Myocyte (in vitro differentiated cells): ENCODE data around the gene RPL27. TPM values are rescaled to one million over a fixed set of nuclear protein-coding genes. Genes with fewer than 3 reads are reported as not detected.

Experiments
- DNase-seq: peaks from one replicate; pipeline ENCODE4 v3.0.0-alpha.2; 2012; ENCODE audit warnings: low read depth
- total RNA-seq: library from RNA; depleted of rRNA; stranded (reverse); fragments of >200 nt; gene quantifications from 2 replicates; pipeline ENCODE4 v1.2.3, GENCODE V29; 2014

Gene RPL27
- total RNA-seq, 1 donor from 2014 or later: 1,025 TPM

- peak; percentile 95 for DNase-seq
Measured at GRCh38 chr17:43020789-43021740, 22.8 kb downstream of the RPL27 start.

DNA sequence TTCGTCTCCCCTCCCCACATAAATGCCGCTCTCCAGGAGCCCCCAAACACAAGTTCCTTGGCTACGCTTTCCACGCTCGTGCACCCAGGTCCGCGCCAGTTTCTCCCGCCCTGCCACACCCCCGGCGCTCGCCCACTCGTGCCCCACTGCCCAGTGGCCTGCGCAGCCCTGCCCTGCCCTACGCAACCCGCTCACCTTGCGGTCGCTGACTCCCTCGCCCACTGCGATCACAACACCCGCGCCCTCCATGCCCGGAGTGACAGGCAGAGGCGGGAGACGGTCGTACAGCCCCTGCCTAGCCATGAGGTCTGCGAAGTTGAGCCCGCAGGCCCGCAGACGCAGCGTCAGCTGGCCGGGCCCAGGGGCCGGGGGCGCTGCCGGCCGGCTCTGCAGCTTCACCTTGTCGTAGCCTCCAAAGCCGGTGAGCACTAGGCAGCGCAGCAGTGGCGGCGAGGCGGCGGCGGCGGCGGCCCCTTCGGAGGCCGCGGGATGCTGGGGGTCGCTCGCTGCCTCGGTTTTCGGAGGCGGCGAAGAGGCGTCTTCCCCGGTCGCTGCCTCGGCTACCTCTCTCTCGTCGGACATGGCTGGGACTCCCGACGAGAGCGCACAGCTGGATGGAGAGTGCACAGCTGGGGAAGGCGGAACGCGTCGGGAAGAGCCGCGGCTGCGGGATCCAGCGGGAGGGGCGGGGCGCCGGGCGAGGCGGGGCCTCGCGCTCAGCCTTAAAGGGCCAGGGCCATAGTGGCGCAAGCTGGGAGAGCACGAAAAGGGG lies 23.7 kb downstream of the RPL27 start, which contains the start of gene VAT1:
Gene VAT1, minus strand, starts transcription at position 645 of the 772 bp plus-strand sequence. Its CDS starts 63 bp downstream, at position 582.
- peak; percentile 88 for DNase-seq

DNA sequence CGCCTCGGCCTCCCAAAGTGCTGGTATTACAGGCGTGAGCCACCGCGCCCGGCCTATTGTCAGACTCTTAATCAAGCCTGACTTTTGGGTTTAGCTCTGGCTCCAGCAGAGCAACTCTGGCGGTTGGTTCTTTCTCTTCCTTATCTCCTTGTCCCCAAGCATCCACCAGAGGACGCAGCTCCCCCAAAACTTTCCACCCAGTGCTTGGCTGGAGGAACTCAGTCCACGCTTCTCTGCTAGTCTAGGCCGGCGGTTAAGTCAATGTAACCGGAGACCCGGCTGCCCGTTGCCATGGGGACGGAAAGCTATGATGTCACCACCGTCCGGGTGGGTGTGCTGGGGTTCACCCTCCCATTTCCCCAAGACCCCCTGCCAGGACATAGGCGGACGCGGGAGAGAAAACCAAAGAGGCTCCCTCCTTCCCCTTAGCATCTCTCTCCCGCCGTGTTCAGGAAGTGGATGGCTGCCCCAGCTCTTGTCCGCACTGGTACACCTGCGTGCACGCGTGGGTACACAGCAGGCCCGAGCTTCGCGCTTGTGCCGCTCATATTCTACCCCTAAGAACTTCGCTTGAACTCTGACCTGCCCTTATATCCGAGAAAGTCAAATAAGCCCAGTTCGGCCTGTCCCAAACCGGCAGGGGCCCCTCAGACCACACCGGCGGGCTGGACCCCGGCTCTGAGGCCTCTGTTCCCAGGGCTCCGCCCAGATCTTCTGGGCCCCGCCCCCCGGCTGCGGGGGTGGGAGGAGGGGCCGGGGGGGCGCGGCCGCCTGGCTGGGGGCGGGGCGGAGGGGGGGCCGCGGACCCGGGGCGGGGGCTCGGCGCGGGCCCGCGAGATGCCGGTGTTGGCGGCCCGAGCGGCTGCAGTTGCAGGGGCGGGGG lies 26.4 kb downstream of the RPL27 start, which contains the start of gene RND2:
Gene RND2, plus strand, starts transcription at position 825 of the 883 bp plus-strand sequence. CDS start 117 bp downstream, outside the sequence.
- DNase-seq: peak; percentile 97

GRCh38 chr17:43025290-43025657 lies 27.1 kb downstream of the RPL27 start:
- no peak for DNase-seq

GRCh38 chr17:43025766-43026537 lies 27.7 kb downstream of the RPL27 start:
- DNase-seq: no peak

GRCh38 chr17:43026595-43026994 lies 28.4 kb downstream of the RPL27 start:
- DNase-seq: no peak

DNA sequence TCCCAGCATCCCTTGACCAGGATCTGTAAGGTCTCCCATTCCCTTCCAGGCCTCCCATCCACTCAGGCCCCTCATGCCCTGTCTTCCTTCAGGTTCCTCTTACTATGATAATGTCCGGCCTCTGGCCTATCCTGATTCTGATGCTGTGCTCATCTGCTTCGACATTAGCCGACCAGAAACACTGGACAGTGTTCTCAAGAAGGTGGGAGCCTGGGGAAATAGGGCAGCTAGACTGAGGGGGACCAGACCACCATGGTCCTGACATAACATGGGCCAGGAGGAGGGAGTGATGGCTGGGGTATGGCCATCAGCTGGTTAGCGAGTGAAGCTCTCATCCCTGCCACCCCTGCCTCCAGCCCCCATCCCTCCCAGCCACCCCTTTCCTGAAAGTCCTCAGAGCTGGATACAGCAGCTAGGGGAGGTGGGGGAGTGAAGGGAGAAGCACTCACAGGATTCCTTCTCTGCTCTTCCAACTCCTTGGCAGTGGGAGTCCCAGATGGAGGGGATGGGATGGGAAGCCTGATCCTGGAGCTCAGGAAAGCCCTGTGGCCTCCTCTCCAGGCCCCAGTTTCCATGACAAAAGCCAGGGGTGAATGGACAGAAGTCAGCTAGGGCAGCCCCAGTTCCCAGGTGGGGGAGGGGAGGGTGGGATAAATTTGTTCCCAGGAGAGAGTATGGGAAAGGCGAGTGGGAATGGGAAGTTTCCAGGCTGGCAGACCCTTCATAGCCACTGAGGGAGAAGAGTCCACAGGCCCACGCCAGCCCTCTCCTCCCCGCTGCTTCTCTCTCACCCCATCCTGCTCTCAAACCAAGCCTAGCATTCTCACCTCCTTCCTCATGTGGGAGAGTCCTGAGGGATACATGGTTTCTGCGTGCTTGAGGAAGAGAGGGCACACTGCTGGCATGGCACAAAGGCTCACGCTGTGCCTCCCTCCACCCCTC lies 29.1 kb downstream of the RPL27 start:
- DNase-seq: no peak

- DNase-seq: peak; percentile 96
Measured at GRCh38 chr17:43028221-43028861, 30.1 kb downstream of the RPL27 start.

- no peak for DNase-seq
Measured at GRCh38 chr17:43030137-43030767, 32.0 kb downstream of the RPL27 start.

GRCh38 chr17:43031666-43032065 lies 33.4 kb downstream of the RPL27 start:
- no peak for DNase-seq

DNA sequence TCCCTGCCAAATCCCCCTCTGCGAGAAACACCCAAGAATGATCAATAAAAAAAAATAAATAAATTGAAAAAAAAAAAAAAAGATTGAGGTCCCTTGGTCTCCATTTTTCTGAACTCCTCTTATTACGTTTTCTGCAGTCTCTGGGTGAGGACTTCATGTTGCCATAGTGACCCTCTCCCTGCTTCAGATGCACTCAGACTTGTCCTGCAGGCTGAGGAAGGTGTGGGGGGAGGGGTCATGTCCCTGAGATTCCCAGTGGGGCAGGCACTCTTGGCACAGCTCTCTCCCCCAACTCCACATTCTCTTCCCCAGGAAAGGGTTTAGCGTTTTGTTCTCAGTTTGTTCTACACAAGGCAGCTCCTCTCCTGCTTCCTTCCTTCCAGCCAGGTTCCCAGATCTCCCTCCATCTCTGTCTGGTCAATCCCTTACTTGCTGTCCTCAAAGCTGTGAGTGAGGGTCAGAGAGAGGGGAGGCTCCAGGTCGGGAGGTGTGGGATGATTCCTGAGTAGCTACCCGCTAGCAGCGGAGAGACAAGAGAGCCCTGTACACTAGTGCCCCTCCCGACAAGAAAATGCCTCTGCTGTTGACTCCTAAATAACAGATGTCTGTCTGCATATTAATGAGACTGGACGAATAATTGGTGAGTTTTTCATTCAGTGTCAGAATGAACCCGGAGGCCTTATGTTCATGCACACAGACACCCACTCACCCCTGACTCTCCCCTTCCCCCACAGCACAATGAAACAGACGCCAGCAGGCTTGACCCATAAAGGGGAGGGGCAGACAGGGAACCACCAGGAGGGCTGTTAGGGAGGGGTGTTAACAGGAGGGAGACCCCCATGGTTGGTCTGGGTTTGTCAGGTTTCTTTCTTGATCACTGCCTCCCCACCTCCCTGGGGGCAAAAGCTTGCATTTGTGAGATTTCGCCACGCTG lies 36.0 kb downstream of the RPL27 start:
- no peak for DNase-seq

DNA sequence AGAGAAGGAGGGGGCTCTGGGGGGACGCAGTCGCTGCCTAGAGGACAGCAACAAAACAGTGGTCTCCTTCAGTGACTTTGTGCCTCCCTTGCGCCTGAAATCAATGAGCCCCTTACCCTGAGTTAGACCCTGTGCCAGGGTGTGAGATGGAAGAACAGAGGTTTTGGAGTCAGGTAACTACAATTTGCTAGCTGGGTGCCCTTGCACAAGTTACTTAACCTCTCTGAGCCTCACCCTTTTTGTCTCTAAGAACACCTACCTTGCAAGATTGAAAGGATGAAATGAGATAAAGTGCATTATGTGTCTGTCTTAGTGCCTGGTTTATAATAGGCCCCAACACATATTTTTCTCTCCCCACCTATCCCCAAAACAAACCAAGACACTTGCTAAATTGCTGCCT lies 36.7 kb downstream of the RPL27 start:
- no peak for DNase-seq

DNA sequence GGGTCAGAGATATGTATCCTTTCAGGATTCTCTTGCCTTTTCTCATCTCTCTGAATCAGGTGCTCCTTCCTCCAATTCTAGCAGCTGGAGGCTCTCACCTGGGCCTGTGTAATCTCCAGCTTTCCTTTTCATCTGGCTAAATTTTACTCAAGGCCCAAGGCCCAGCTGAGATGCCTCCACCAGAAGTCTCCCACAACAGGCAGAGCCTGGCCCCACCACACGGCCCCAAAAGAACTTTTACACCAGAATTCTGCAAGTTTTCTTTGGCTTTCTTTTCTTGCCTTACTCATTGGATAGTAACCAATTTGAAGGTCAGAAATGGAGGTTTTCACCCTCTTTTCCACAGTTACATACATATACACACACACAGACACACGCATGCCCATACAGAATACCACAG lies 41.4 kb downstream of the RPL27 start:
- no peak for DNase-seq

- DNase-seq: no peak
Measured at GRCh38 chr17:43040655-43041054, 42.4 kb downstream of the RPL27 start.

GRCh38 chr17:43042025-43042628 lies 43.9 kb downstream of the RPL27 start:
- DNase-seq: no peak

DNA sequence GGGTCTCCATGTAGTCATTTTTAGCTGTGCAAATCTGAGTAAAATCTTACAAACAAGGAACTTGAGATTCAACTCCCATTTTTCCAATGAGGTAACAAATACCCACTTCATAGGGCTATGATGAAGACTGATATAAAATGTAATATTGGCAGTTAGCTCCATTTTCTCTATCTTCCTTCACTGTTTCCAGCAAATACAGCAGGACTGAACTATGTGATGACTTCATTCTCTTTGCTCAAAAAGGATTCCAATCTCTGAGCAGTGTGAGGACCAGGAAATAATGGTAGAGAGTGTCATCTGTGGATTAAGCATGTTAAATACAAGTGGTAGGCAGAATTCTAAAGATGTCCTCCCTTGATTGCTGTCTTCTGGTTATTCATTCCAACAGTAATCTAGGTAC lies 45.1 kb downstream of the RPL27 start:
- no peak for DNase-seq
